Endothelial cell of umbilical vein (primary cell): ENCODE results near the gene CPEB2.

Experiments
- POLR2A ChIP-seq: IDR thresholded peaks from 2 replicates; pipeline ENCODE4 v1.6.1; 2012; ENCODE audit warnings: low read depth, mild to moderate bottlenecking, control low read depth, low read length
- TF ChIP-seq, protein P1 (sequence below), 2 donors: IDR thresholded peaks; 1 replicate in 1 of 2; 2 replicates in 1 of 2; pipeline ENCODE4 v1.5.1; 2011; ENCODE audit warnings: low read length in 2 of 2, mild to moderate bottlenecking in 2 of 2, moderate library complexity in 2 of 2, control low read depth in 1 of 2, inconsistent platforms in 1 of 2, low read depth in 1 of 2; ENCODE audit not compliant: insufficient read depth in 1 of 2; ENCODE audit errors: extremely low read depth in 1 of 2

DNA sequence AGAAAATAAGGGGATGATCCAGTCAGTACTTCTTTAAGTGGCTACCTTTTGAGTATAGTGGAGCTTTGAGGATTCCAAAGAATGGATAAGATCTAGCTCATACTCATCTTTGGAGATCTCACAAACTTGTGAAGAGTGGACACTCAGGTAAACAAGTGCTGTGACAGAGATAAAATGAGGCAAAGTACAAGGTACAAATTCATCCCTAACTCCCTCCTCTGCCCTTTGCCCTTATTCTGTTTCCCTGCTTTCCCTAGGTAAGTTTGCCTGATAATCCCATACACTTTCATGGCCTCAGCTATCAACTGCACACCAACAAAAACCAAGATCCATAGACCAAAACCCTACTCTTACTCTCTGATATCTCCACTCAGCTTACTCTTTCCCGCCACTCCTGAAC, 16.4 kb upstream of the CPEB2 start:
- TF ChIP-seq, protein P1, sequence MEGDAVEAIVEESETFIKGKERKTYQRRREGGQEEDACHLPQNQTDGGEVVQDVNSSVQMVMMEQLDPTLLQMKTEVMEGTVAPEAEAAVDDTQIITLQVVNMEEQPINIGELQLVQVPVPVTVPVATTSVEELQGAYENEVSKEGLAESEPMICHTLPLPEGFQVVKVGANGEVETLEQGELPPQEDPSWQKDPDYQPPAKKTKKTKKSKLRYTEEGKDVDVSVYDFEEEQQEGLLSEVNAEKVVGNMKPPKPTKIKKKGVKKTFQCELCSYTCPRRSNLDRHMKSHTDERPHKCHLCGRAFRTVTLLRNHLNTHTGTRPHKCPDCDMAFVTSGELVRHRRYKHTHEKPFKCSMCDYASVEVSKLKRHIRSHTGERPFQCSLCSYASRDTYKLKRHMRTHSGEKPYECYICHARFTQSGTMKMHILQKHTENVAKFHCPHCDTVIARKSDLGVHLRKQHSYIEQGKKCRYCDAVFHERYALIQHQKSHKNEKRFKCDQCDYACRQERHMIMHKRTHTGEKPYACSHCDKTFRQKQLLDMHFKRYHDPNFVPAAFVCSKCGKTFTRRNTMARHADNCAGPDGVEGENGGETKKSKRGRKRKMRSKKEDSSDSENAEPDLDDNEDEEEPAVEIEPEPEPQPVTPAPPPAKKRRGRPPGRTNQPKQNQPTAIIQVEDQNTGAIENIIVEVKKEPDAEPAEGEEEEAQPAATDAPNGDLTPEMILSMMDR (IDR thresholded peaks at IDR 0.05; ENCODE audit: extremely low read depth in 1 of 2, insufficient read depth in 1 of 2, low read depth in 1 of 2, low read length in 2 of 2), result no peak
- no peak for TF ChIP-seq POLR2A
